Activated CD4-positive, alpha-beta T cell treated with anti-CD3 and anti-CD28 coated beads, Interleukin-2, amount 50 U/mL, for 1 hour (primary cell): Measurements from ENCODE around the gene SLC39A7.
A peak's percentile ranks its signal among the peaks of the same experiment; 100 is the strongest.
"Not testable (repeated sequence)": the region's sequence is repeated elsewhere in the genome, so short reads cannot be mapped to it uniquely, and the experiment has no call there.

ENCODE experiments used
- DNase-seq: peaks from one replicate; pipeline ENCODE4 v3.0.0-alpha.2; 2020

The SLC39A7 gene

GRCh38 chr6:33206027-33206863 is 5.6 kb downstream of the SLC39A7 start:
- no peak for DNase-seq

GRCh38 chr6:33206864-33207551 is 6.3 kb downstream of the SLC39A7 start:
- DNase-seq, result no peak

GRCh38 chr6:33207552-33208090 is 7.0 kb downstream of the SLC39A7 start:
- DNase-seq, result no peak

- DNase-seq, result peak; percentile 85
Measured at GRCh38 chr6:33208091-33208967, 7.7 kb downstream of the SLC39A7 start, which contains the start of gene RING1. Gene RING1 (plus strand): TSS chr6:33208500. CDS start chr6:33208823, 323 bp downstream.

- no peak for DNase-seq
Measured at GRCh38 chr6:33209856-33210255, 9.2 kb downstream of the SLC39A7 start.

- no peak for DNase-seq
Measured at GRCh38 chr6:33211136-33211535, 10.5 kb downstream of the SLC39A7 start.

- DNase-seq, result no peak
Measured at GRCh38 chr6:33211666-33212422, 11.2 kb downstream of the SLC39A7 start.

- DNase-seq, result no peak
Measured at GRCh38 chr6:33212857-33213165, 12.1 kb downstream of the SLC39A7 start.

GRCh38 chr6:33213166-33213988 is 12.7 kb downstream of the SLC39A7 start:
- DNase-seq, result no peak

GRCh38 chr6:33213989-33214335 is 13.3 kb downstream of the SLC39A7 start:
- no peak for DNase-seq

- no peak for DNase-seq
Measured at GRCh38 chr6:33215271-33216116, 14.8 kb downstream of the SLC39A7 start.

GRCh38 chr6:33216117-33216649 is 15.5 kb downstream of the SLC39A7 start:
- DNase-seq, result no peak

GRCh38 chr6:33217246-33217645 is 16.6 kb downstream of the SLC39A7 start:
- no peak for DNase-seq

GRCh38 chr6:33217681-33218080 is 17.0 kb downstream of the SLC39A7 start:
- DNase-seq, result no peak

GRCh38 chr6:33226503-33227120 is 25.9 kb downstream of the SLC39A7 start:
- not testable (repeated sequence) for DNase-seq

- DNase-seq, result no peak
Measured at GRCh38 chr6:33235221-33235634, 34.6 kb downstream of the SLC39A7 start.

- DNase-seq, result no peak
Measured at GRCh38 chr6:33236328-33236727, 35.7 kb downstream of the SLC39A7 start.

- no peak for DNase-seq
Measured at GRCh38 chr6:33236852-33237251, 36.2 kb downstream of the SLC39A7 start.

- DNase-seq, result no peak
Measured at GRCh38 chr6:33237741-33238140, 37.1 kb downstream of the SLC39A7 start.

GRCh38 chr6:33241968-33242367 is 41.3 kb downstream of the SLC39A7 start:
- DNase-seq, result no peak
